PC-3 (cell line): ENCODE data around the gene GDPD5.
"Not testable (repeated sequence)": the region's sequence is repeated elsewhere in the genome, so short reads cannot be mapped to it uniquely, and the experiment has no call there.

Experiments
- CTCF ChIP-seq: fragments of 300-600 bp; sonication (generic); conservative IDR thresholded peaks from 2 replicates; pipeline ENCODE4 v1.5.1; 2017; ENCODE audit warnings: antibody characterized with exemption, low read depth, mild to moderate bottlenecking, low read length
- EZH2 ChIP-seq: fragments of 300-600 bp; sonication (generic); IDR thresholded peaks from one replicate; pipeline ENCODE4 v1.6.1; 2017; ENCODE audit warnings: antibody characterized with exemption, mild to moderate bottlenecking, low read length; ENCODE audit not compliant: unreplicated experiment
- EZH2phosphoT487 ChIP-seq: fragments of 300-600 bp; sonication (generic); IDR thresholded peaks from 2 replicates; pipeline ENCODE4 v1.6.1; 2018; ENCODE audit warnings: mild to moderate bottlenecking, antibody characterized with exemption, low read length, borderline replicate concordance

- not testable (repeated sequence) for TF ChIP-seq CTCF, EZH2, EZH2phosphoT487
These were observed 112.6 kb downstream of the GDPD5 start for GRCh38 chr11:75413146-75413545.
